T1000 (cell line): ENCODE measurements around the gene ANKRD60.
A peak's percentile ranks its signal among the peaks of the same experiment; 100 is the strongest.

Experiments
- DNase-seq: peaks from one replicate; lab custom pipeline; 2025; ENCODE audit warnings: mixed read lengths; lab: John Stamatoyannopoulos, UW

Gene ANKRD60

GRCh38 chr20:58228484-58229197 lies at the start of gene ANKRD60:
TSS of gene ANKRD60 (minus strand) at chr20:58228653. CDS start at chr20:58228653, 0 bp downstream.
- DNase-seq: no peak

GRCh38 chr20:58277578-58278472 lies 49.4 kb upstream of the ANKRD60 start:
- no peak for DNase-seq

- no peak for DNase-seq
These were observed 48.7 kb upstream of the ANKRD60 start for GRCh38 chr20:58277107-58277506.

- DNase-seq: no peak
These were observed 45.9 kb upstream of the ANKRD60 start for GRCh38 chr20:58274384-58274783.

GRCh38 chr20:58271606-58272351 lies 43.3 kb upstream of the ANKRD60 start:
- DNase-seq: no peak

GRCh38 chr20:58268936-58269619 lies 40.6 kb upstream of the ANKRD60 start:
- no peak for DNase-seq

- DNase-seq: no peak
These were observed 40.0 kb upstream of the ANKRD60 start for GRCh38 chr20:58268421-58268821.

GRCh38 chr20:58267389-58268215 lies 39.1 kb upstream of the ANKRD60 start:
- DNase-seq: no peak

GRCh38 chr20:58264271-58264670 lies 35.8 kb upstream of the ANKRD60 start:
- DNase-seq: no peak

- no peak for DNase-seq
These were observed 33.2 kb upstream of the ANKRD60 start for GRCh38 chr20:58261660-58262059.

- DNase-seq: no peak
These were observed 31.6 kb upstream of the ANKRD60 start for GRCh38 chr20:58260006-58260405.

GRCh38 chr20:58256842-58257241 lies 28.4 kb upstream of the ANKRD60 start:
- DNase-seq: no peak

GRCh38 chr20:58256307-58256706 lies 27.9 kb upstream of the ANKRD60 start:
- DNase-seq: no peak

- no peak for DNase-seq
These were observed 26.4 kb upstream of the ANKRD60 start for GRCh38 chr20:58254890-58255289.

GRCh38 chr20:58251979-58252591 lies 23.6 kb upstream of the ANKRD60 start:
- DNase-seq: peak; percentile 18

- DNase-seq: no peak
These were observed 23.0 kb upstream of the ANKRD60 start for GRCh38 chr20:58251348-58251978.

GRCh38 chr20:58246346-58246745 lies 17.9 kb upstream of the ANKRD60 start:
- no peak for DNase-seq

GRCh38 chr20:58245931-58246330 lies 17.5 kb upstream of the ANKRD60 start:
- DNase-seq: no peak

- no peak for DNase-seq
These were observed 16.9 kb upstream of the ANKRD60 start for GRCh38 chr20:58245181-58245891.
